Bronchus fibroblast of lung (primary cell): ENCODE data around the gene PIGB. TPM values are rescaled to one million over a fixed set of nuclear protein-coding genes. Genes with fewer than 3 reads are reported as not detected.

ENCODE experiments used
- total RNA-seq: library from RNA; depleted of rRNA; stranded (reverse); fragments of >200 nt; gene quantifications from 2 replicates; pipeline ENCODE4 v1.2.3, GENCODE V29; 2015

Gene PIGB
- total RNA-seq: 8.2 and 10.4 TPM in 2 replicates

GRCh38 chr15:55318588-55319494 lies at the start of gene PIGB, which contains the start of gene PIGBOS1:
PIGB (plus strand) TSS chr15:55319222; CDS start chr15:55319251, 29 bp downstream.
PIGBOS1 (minus strand) TSS chr15:55319123; CDS start chr15:55317792, 1,331 bp downstream.

GRCh38 chr15:55289746-55290527 lies 29.1 kb upstream of the PIGB start, which contains the start of gene RAB27A:
RAB27A (minus strand) TSS chr15:55289813; CDS start chr15:55234934, 54,879 bp downstream.

Other genes starting within 250 kb of the PIGB start
- gene RSL24D1, start 122.3 kb upstream of the PIGB start, total RNA-seq: 72.4 and 92.6 TPM in 2 replicates
- gene RAB27A, start 29.4 kb upstream of the PIGB start, total RNA-seq: 5.4 and 11.6 TPM in 2 replicates
- 6.6 and 15.5 TPM in 2 replicates for gene PIGBOS1, start 99 bp upstream of the PIGB start, total RNA-seq
- gene CCPG1, start 89.1 kb downstream of the PIGB start, total RNA-seq: 11.1 and 12.3 TPM in 2 replicates
- gene PIERCE2, start 89.3 kb downstream of the PIGB start, total RNA-seq: 2.4 and 3.4 TPM in 2 replicates
- 0.50 and 0.74 TPM in 2 replicates for gene DNAAF4, start 189.0 kb downstream of the PIGB start, total RNA-seq